Caco-2 (cell line): ENCODE results near the gene PCDHGA10. TPM values are rescaled to one million over a fixed set of nuclear protein-coding genes. Genes with fewer than 3 reads are reported as not detected.
"Not testable (repeated sequence)": the region's sequence is repeated elsewhere in the genome, so short reads cannot be mapped to it uniquely, and the experiment has no call there.

Experiments used
- BruUV-seq: library from RNA; stranded (reverse); fragments of 400-500 nt; replicated peaks from 2 replicates; lab custom pipeline; 2021; lab: Mats Ljungman, UMichigan
- CTCF ChIA-PET: fragments of 300-600 bp; sonication (Branson Sonifier 250); formaldehyde crosslinking; loops from one replicate; lab custom pipeline; 2022; ENCODE audit warnings: antibody characterized with exemption; lab: Charles Lee
- POLR2A ChIA-PET: fragments of 300-600 bp; sonication (Branson Sonifier 250); formaldehyde crosslinking; loops from one replicate; lab custom pipeline; 2022; ENCODE audit warnings: antibody characterized with exemption; lab: Charles Lee
- DNase-seq, 2 experiments: peaks; one replicate each; pipeline versions ENCODE4 v3.0.0 to v3.0.0-alpha.2; 2020 to 2022
- H3K27me3 ChIP-seq: replicated peaks from 2 replicates; pipeline ENCODE4 v1.6.0; 2011; ENCODE audit warnings: low read length; ENCODE audit not compliant: control insufficient read depth, insufficient read depth
- H3K36me3 ChIP-seq: 2 replicates; pipeline ENCODE4 v1.5.1; 2011; ENCODE audit warnings: low read length; ENCODE audit not compliant: control insufficient read depth, insufficient read depth
- H3K4me1 ChIP-seq: fragments of 250-450 bp; sonication (Bioruptor Pico); 2 replicates; pipeline ENCODE4 v1.5.1; 2020; ENCODE audit warnings: mild to moderate bottlenecking
- H3K4me3 ChIP-seq: 2 replicates; pipeline ENCODE4 v1.5.1; 2011; ENCODE audit warnings: low read depth, mild to moderate bottlenecking, control low read depth, low read length
- H3K9me3 ChIP-seq: fragments of 250-450 bp; sonication (Bioruptor Pico); 2 replicates; pipeline ENCODE4 v1.5.1; 2020; ENCODE audit warnings: mild to moderate bottlenecking, moderate library complexity
- H3K27ac Mint-ChIP-seq: one replicate; pipeline ENCODE4 v1.8.0; 2022; ENCODE audit warnings: mixed read lengths; ENCODE audit not compliant: unreplicated experiment
- H3K27me3 Mint-ChIP-seq: one replicate; pipeline ENCODE4 v1.8.0; 2022; ENCODE audit warnings: mixed read lengths; ENCODE audit not compliant: insufficient read depth, unreplicated experiment
- H3K36me3 Mint-ChIP-seq: one replicate; pipeline ENCODE4 v1.8.0; 2022; ENCODE audit warnings: mild to moderate bottlenecking, mixed read lengths; ENCODE audit not compliant: insufficient read depth, unreplicated experiment
- H3K4me1 Mint-ChIP-seq: one replicate; pipeline ENCODE4 v1.8.0; 2022; ENCODE audit warnings: low read depth, mixed read lengths; ENCODE audit not compliant: unreplicated experiment
- H3K4me3 Mint-ChIP-seq: one replicate; pipeline ENCODE4 v1.8.0; 2022; ENCODE audit warnings: mild to moderate bottlenecking, moderate library complexity, mixed read lengths; ENCODE audit not compliant: unreplicated experiment
- H3K9me3 Mint-ChIP-seq: one replicate; pipeline ENCODE4 v1.8.0; 2022; ENCODE audit warnings: mixed read lengths; ENCODE audit not compliant: unreplicated experiment
- CTCF ChIP-seq, 2 experiments: fragments of 200-600 bp in 1 of 2; IDR thresholded peaks; 1 replicate in 1 of 2; 2 replicates in 1 of 2; pipeline versions ENCODE4 v1.5.1 to v1.8.0; 2011 to 2022; ENCODE audit warnings: antibody characterized with exemption in 1 of 2, control low read depth in 1 of 2, inconsistent platforms in 1 of 2, low read depth in 1 of 2, low read length in 1 of 2, mild to moderate bottlenecking in 1 of 2, moderate library complexity in 1 of 2; ENCODE audit not compliant: insufficient read depth in 1 of 2, severe bottlenecking in 1 of 2, unreplicated experiment in 1 of 2
- intact Hi-C: fragments of 100-400 bp; cut with micrococcal nuclease; formaldehyde crosslinking; loops from one replicate; pipeline ENCODE4 v1.10.0; 2022; ENCODE audit not compliant: unreplicated experiment
- total RNA-seq: library from RNA; stranded (reverse); gene quantifications from 2 replicates; pipeline ENCODE4 v1.2.3, GENCODE V29; 2022

PCDHGA10 gene
- total RNA-seq, 1 experiment from 2014 or later, result 2.9 TPM

- Histone ChIP-seq H3K27me3 (no peaks in the 10 kb centered on the region), H3K4me3 (no peak overlapping the region), H3K9me3 (peaks cover 19% of the 10 kb centered on the region), H3K4me1 (no peaks in the 10 kb centered on the region), H3K36me3 (no peaks in the 10 kb centered on the region)
- DNase-seq, result no peak
- Mint-ChIP-seq H3K36me3 (peaks cover 17% of the 10 kb centered on the region), H3K4me1 (no peaks in the 10 kb centered on the region), H3K9me3 (peaks cover 11% of the 10 kb centered on the region), H3K4me3 (no peak overlapping the region), H3K27ac (no peak overlapping the region), H3K27me3 (no peaks in the 10 kb centered on the region)
- ChIA-PET CTCF (no interaction called here), POLR2A (no interaction called here)
- no TSS peak for BruUV-seq
- intact Hi-C loops, result no loop called here
- TF ChIP-seq CTCF (IDR thresholded peaks at IDR 0.05; ENCODE audit: insufficient read depth in 1 of 2, low read depth in 1 of 2, low read length in 1 of 2, severe bottlenecking in 1 of 2, unreplicated experiment in 1 of 2), result no peak
These were observed 9.4 kb upstream of the PCDHGA10 start for GRCh38 chr5:141403387-141403786.

GRCh38 chr5:141407790-141408505, 4.8 kb upstream of the PCDHGA10 start, which contains the start of gene PCDHGB6:
Gene PCDHGB6, plus strand, starts transcription at chr5:141408021. Its CDS starts 182 bp downstream, at chr5:141408203.
- DNase-seq, result not testable (repeated sequence)

More at GRCh38 chr5:141407790-141408505, 4.8 kb upstream of the PCDHGA10 start, which contains the start of gene PCDHGB6:
- POLR2A ChIA-PET, H3K36me3 ChIP-seq, H3K27me3 Mint-ChIP-seq, H3K9me3 ChIP-seq, H3K4me1 ChIP-seq, H3K27me3 ChIP-seq, H3K4me3 ChIP-seq, H3K27ac Mint-ChIP-seq, H3K4me1 Mint-ChIP-seq, BruUV-seq, H3K4me3 Mint-ChIP-seq, intact Hi-C loops: not testable (repeated sequence)
- Mint-ChIP-seq H3K36me3 (peaks cover 14% of the 10 kb centered on the region), H3K9me3 (peaks cover 19% of the 10 kb centered on the region)
- CTCF ChIA-PET, result interaction anchor here (1.3 kb wide), 1 partner anchor 156 kb away, joined by 5 read pairs; no protein-coding TSS in a partner anchor
- peak in 1 of 2 experiments; percentile 12 for TF ChIP-seq CTCF (IDR thresholded peaks at IDR 0.05; ENCODE audit: insufficient read depth in 1 of 2, low read depth in 1 of 2, low read length in 1 of 2, severe bottlenecking in 1 of 2, unreplicated experiment in 1 of 2)
